OCI-LY7 (cell line): Measurements from ENCODE around the gene SMYD4. TPM values are rescaled to one million over a fixed set of nuclear protein-coding genes. Genes with fewer than 3 reads are reported as not detected.

ENCODE experiments used
- BruUV-seq: library from RNA; stranded (reverse); fragments of 400-500 nt; replicated peaks from 2 replicates; lab custom pipeline; 2021; lab: Mats Ljungman, UMichigan
- CTCF ChIA-PET: fragments of 300-600 bp; sonication (Branson Sonifier 250); formaldehyde crosslinking; loops from one replicate; lab custom pipeline; 2022; ENCODE audit warnings: antibody characterized with exemption; ENCODE audit not compliant: unreplicated experiment; lab: Charles Lee
- POLR2A ChIA-PET: fragments of 300-600 bp; sonication (Branson Sonifier 250); formaldehyde crosslinking; loops from one replicate; lab custom pipeline; 2022; ENCODE audit warnings: antibody characterized with exemption; lab: Charles Lee
- DNase-seq: peaks from one replicate; pipeline ENCODE4 v3.0.0-alpha.2; 2015; ENCODE audit warnings: low spot score
- H2AFZ ChIP-seq: fragments of 200-600 bp; sonication (generic), shearing (Covaris generic); 2 replicates; pipeline ENCODE4 v1.6.1; 2014; ENCODE audit warnings: mild to moderate bottlenecking, antibody characterized with exemption, low read length, moderate library complexity
- H3K27ac ChIP-seq: fragments of 200-600 bp; sonication (generic); 2 replicates; pipeline ENCODE4 v1.5.1; 2014; ENCODE audit warnings: mixed run types, low read depth, mild to moderate bottlenecking, moderate library complexity, low read length, inconsistent platforms; ENCODE audit not compliant: poor library complexity, severe bottlenecking
- H3K36me3 ChIP-seq: fragments of 200-600 bp; sonication (generic); 2 replicates; pipeline ENCODE4 v1.6.1; 2014; ENCODE audit warnings: mild to moderate bottlenecking, antibody characterized with exemption, low read length, moderate library complexity, mixed read lengths; ENCODE audit not compliant: insufficient read depth
- H3K4me1 ChIP-seq: fragments of 200-600 bp; sonication (generic); 2 replicates; pipeline ENCODE4 v1.5.1; 2014; ENCODE audit warnings: mild to moderate bottlenecking, low read length; ENCODE audit not compliant: insufficient read depth, poor library complexity, severe bottlenecking
- H3K4me2 ChIP-seq: fragments of 200-600 bp; sonication (generic); 2 replicates; pipeline ENCODE4 v1.6.1; 2014; ENCODE audit warnings: mild to moderate bottlenecking, low read length
- H3K4me3 ChIP-seq: fragments of 200-600 bp; sonication (generic); 2 replicates; pipeline ENCODE4 v1.5.1; 2014; ENCODE audit warnings: mild to moderate bottlenecking, low read depth, low read length; ENCODE audit not compliant: poor library complexity, severe bottlenecking
- H3K79me2 ChIP-seq: fragments of 200-600 bp; sonication (generic); 2 replicates; pipeline ENCODE4 v1.6.1; 2016; ENCODE audit warnings: low read depth, mild to moderate bottlenecking, low read length, moderate library complexity, mixed read lengths; ENCODE audit not compliant: insufficient read depth
- H3K9me2 ChIP-seq: fragments of 200-600 bp; sonication (generic); 2 replicates; pipeline ENCODE4 v1.6.1; 2016; ENCODE audit warnings: mild to moderate bottlenecking, low read length, mixed read lengths; ENCODE audit not compliant: insufficient read depth
- H3K9me3 ChIP-seq: fragments of 200-600 bp; sonication (generic); 2 replicates; pipeline ENCODE4 v1.6.1; 2014; ENCODE audit warnings: mild to moderate bottlenecking, mixed run types, low read length, mixed read lengths
- H4K20me1 ChIP-seq: fragments of 200-600 bp; sonication (generic); 2 replicates; pipeline ENCODE4 v1.6.1; 2014; ENCODE audit warnings: mild to moderate bottlenecking, antibody characterized with exemption, low read length, moderate library complexity, mixed read lengths; ENCODE audit not compliant: insufficient read depth
- EZH2phosphoT487 ChIP-seq: fragments of 200-600 bp; sonication (generic); IDR thresholded peaks from 2 replicates; pipeline ENCODE4 v1.6.1; 2018; ENCODE audit warnings: low read depth, borderline replicate concordance, mild to moderate bottlenecking, mixed run types, antibody characterized with exemption, low read length, moderate library complexity, mixed read lengths
- intact Hi-C: fragments of 100-400 bp; cut with micrococcal nuclease; formaldehyde crosslinking; loops from one replicate; pipeline ENCODE4 v1.10.0; 2022; ENCODE audit not compliant: unreplicated experiment
- total RNA-seq, 2 experiments: library from RNA; depleted of rRNA in 1 of 2; stranded (reverse); fragments of >200 nt in 1 of 2; shearing (Covaris generic) in 1 of 2; gene quantifications; 2 replicates each; pipeline ENCODE4 v1.2.3, GENCODE V29; 2014 to 2022
- TF ChIP-seq, protein P1 (sequence below): fragments of 200-600 bp; sonication (generic); conservative IDR thresholded peaks from 2 replicates; pipeline ENCODE4 v1.5.1; 2014; ENCODE audit warnings: mild to moderate bottlenecking, antibody characterized with exemption, low read length, moderate library complexity, mixed read lengths

Gene SMYD4
- total RNA-seq, 2 experiments from 2014 or later = 27.5 to 33.5 TPM

DNA sequence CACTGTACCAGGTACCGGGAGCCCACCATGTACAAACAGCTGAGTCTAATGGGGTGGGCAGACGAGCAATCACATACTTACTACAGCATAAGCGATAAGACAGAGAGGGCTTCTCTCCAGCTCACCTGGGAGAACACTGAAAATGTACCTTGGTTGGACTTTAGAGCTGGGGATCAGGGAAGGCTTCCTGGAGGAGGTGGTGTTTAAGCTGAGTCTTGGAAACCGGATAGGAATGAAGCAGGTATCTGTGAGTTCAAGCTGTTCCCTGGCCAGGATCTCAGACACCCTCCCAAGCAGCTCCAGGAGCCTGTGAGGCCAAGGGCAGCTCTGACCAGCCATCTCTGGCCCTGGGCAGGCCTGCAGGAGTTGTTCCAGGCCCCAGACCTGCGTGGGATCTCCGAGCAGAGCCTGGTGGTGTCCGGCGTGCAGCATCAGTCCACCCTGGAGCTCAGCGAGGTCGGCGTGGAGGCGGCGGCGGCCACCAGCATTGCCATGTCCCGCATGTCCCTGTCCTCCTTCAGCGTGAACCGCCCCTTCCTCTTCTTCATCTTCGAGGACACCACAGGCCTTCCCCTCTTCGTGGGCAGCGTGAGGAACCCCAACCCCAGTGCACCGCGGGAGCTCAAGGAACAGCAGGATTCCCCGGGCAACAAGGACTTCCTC, 75.8 kb downstream of the SMYD4 start:
- POLR2A ChIA-PET = no interaction called here
- Histone ChIP-seq H3K9me3 (no peaks in the 10 kb centered on the region), H3K27ac (no peak overlapping the region), H3K4me3 (no peak overlapping the region), H2AFZ (no peak overlapping the region), H3K9me2 (no peaks in the 10 kb centered on the region), H3K4me1 (no peaks in the 10 kb centered on the region), H3K79me2 (no peaks in the 10 kb centered on the region), H3K4me2 (no peak overlapping the region), H4K20me1 (no peaks in the 10 kb centered on the region), H3K36me3 (no peaks in the 10 kb centered on the region)
- CTCF ChIA-PET = interaction anchor here (1.2 kb wide), 1 partner anchor 12 kb away, joined by 4 read pairs; no protein-coding TSS in a partner anchor
- BruUV-seq = no TSS peak
- intact Hi-C loops = no loop called here
- TF ChIP-seq, protein P1, sequence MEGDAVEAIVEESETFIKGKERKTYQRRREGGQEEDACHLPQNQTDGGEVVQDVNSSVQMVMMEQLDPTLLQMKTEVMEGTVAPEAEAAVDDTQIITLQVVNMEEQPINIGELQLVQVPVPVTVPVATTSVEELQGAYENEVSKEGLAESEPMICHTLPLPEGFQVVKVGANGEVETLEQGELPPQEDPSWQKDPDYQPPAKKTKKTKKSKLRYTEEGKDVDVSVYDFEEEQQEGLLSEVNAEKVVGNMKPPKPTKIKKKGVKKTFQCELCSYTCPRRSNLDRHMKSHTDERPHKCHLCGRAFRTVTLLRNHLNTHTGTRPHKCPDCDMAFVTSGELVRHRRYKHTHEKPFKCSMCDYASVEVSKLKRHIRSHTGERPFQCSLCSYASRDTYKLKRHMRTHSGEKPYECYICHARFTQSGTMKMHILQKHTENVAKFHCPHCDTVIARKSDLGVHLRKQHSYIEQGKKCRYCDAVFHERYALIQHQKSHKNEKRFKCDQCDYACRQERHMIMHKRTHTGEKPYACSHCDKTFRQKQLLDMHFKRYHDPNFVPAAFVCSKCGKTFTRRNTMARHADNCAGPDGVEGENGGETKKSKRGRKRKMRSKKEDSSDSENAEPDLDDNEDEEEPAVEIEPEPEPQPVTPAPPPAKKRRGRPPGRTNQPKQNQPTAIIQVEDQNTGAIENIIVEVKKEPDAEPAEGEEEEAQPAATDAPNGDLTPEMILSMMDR = no peak
- TF ChIP-seq EZH2phosphoT487 = no peak
- DNase-seq = no peak

DNA sequence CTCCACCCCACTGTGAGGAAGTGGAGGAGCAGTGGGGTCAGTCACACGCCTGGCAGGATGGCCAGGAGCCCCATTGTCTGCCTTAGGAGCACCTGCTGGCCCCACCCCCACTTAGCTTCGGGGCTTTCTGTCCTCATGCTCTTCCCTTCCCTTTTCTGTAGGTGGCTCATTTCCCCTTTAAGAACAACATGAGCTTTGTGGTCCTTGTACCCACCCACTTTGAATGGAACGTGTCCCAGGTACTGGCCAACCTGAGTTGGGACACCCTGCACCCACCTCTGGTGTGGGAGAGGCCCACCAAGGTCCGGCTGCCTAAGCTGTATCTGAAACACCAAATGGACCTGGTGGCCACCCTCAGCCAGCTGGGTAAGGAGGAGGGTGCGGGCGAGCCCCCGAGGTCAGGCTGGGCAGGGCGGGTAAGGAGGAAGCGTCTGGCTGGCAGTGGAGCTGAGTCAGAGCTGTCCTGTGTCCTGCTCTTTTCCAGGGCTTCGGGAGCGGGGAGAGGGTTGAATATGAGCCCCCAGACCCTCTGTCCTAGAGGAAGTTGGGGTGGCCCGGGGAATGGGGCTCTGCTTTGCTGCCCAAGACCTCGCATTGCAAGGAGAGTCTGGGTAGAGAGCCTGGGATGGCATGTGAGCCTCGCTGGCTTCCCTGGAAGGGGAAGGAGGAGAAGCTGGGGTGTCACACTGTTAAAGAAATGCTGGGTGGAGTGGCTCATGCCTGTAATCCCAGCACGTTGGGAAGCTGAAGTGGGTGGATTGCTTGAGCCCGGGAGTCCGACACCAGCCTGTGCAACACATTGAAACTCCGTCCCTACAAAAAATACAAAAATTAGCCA, 77.1 kb downstream of the SMYD4 start:
- H3K27ac ChIP-seq = no peak overlapping the region
- H3K4me2 ChIP-seq = no peak overlapping the region
- ChIA-PET CTCF (interaction anchor here (0.6 kb wide), 1 partner anchor 178 kb away, joined by 7 read pairs; no protein-coding TSS in a partner anchor), POLR2A (interaction anchor here (1.0 kb wide), 1 partner anchor 21 kb away, joined by 3 read pairs; no protein-coding TSS in a partner anchor)
- no peak for TF ChIP-seq EZH2phosphoT487
- TF ChIP-seq, protein P1 = no peak
- no peaks in the 10 kb centered on the region for H3K9me3 ChIP-seq
- H3K4me3 ChIP-seq = no peak overlapping the region
- H2AFZ ChIP-seq = no peak overlapping the region
- intact Hi-C loops = no loop called here
- no peaks in the 10 kb centered on the region for H3K36me3 ChIP-seq
- H3K9me2 ChIP-seq = no peaks in the 10 kb centered on the region
- H3K4me1 ChIP-seq = no peaks in the 10 kb centered on the region
- H3K79me2 ChIP-seq = no peaks in the 10 kb centered on the region
- H4K20me1 ChIP-seq = no peaks in the 10 kb centered on the region
- DNase-seq = peak; percentile 17
- BruUV-seq = no TSS peak
